H54 (cell line): ENCODE results near the gene RBMX.

Experiments used
- DNase-seq: peaks from one replicate; pipeline ENCODE4 v3.0.0; 2011; ENCODE audit warnings: low spot score, mixed read lengths; ENCODE audit not compliant: insufficient read length
- FAIRE-seq: peaks from 3 replicates; lab custom pipeline; 2011; peaks lifted over from hg19 to GRCh38; lab: Jason Lieb, UNC
- POLR2A ChIP-seq: IDR thresholded peaks from 2 replicates; pipeline ENCODE4 v1.6.1; 2011; ENCODE audit warnings: low read depth, mild to moderate bottlenecking, low read length

Gene RBMX

GRCh38 chrX:136829413-136829812, 51.1 kb downstream of the RBMX start:
- no peak for DNase-seq
- FAIRE-seq = no peak
- no peak for TF ChIP-seq POLR2A

- FAIRE-seq = no peak
- DNase-seq = no peak
- no peak for TF ChIP-seq POLR2A
Measured at GRCh38 chrX:136828830-136829229, 51.7 kb downstream of the RBMX start.

- FAIRE-seq (no peak), DNase-seq (no peak)
- no peak for TF ChIP-seq POLR2A
Measured at GRCh38 chrX:136827026-136827425, 53.5 kb downstream of the RBMX start.

- TF ChIP-seq POLR2A = no peak
- FAIRE-seq (no peak), DNase-seq (no peak)
Measured at GRCh38 chrX:136825771-136826170, 54.8 kb downstream of the RBMX start.
